CD14-positive monocyte (primary cell): ENCODE results near the gene MAP3K20. TPM values are rescaled to one million over a fixed set of nuclear protein-coding genes. Genes with fewer than 3 reads are reported as not detected.

ENCODE experiments used
- DNase-seq, 3 donors: peaks; one replicate each; pipeline ENCODE4 v3.0.0-alpha.2; 2011 to 2022
- H2AFZ ChIP-seq: 2 replicates; pipeline ENCODE4 v1.6.0; 2012; ENCODE audit warnings: mild to moderate bottlenecking, low read depth, low read length, inconsistent platforms; ENCODE audit not compliant: insufficient read depth, poor library complexity, severe bottlenecking
- H3K27ac ChIP-seq, 2 donors: 1 replicate in 1 of 2; 2 replicates in 1 of 2; pipeline ENCODE4 v1.5.1; 2012 to 2013; ENCODE audit warnings: low read length in 2 of 2, control low read depth in 1 of 2, inconsistent platforms in 1 of 2, low read depth in 1 of 2, mild to moderate bottlenecking in 1 of 2
- H3K27me3 ChIP-seq, 2 donors: one replicate each; pipeline versions ENCODE4 v1.6.0 to v1.6.1; 2011 to 2013; ENCODE audit warnings: low read length in 2 of 2; ENCODE audit not compliant: control insufficient read depth in 2 of 2, insufficient read depth in 2 of 2
- H3K36me3 ChIP-seq, 2 donors: replicated peaks in 1 of 2; 1 replicate in 1 of 2; 2 replicates in 1 of 2; pipeline versions ENCODE4 v1.5.1 to v1.6.1; 2012 to 2013; ENCODE audit warnings: low read length in 2 of 2, control low read depth in 1 of 2, inconsistent platforms in 1 of 2, mild to moderate bottlenecking in 1 of 2; ENCODE audit not compliant: insufficient read depth in 2 of 2, control insufficient read depth in 1 of 2
- H3K4me1 ChIP-seq, 2 donors: 1 replicate in 1 of 2; 2 replicates in 1 of 2; pipeline versions ENCODE4 v1.5.1 to v1.6.1; 2012 to 2013; ENCODE audit warnings: low read length in 2 of 2, control low read depth in 1 of 2, inconsistent platforms in 1 of 2, mild to moderate bottlenecking in 1 of 2, moderate library complexity in 1 of 2; ENCODE audit not compliant: insufficient read depth in 2 of 2, control insufficient read depth in 1 of 2
- H3K4me2 ChIP-seq: replicated peaks from 2 replicates; pipeline ENCODE3; 2012; ENCODE audit warnings: low read length, moderate library complexity, mild to moderate bottlenecking; ENCODE audit not compliant: poor library complexity, severe bottlenecking; ENCODE audit errors: extremely low read depth
- H3K4me3 ChIP-seq, 3 experiments: fragments of 200-600 bp in 1 of 3; sonication (generic) in 1 of 3; replicated peaks in 1 of 3; 1 replicate in 2 of 3; 2 replicates in 1 of 3; pipeline ENCODE4 v1.5.1; 2011 to 2013; ENCODE audit warnings: low read length in 3 of 3, mild to moderate bottlenecking in 3 of 3, control low read depth in 2 of 3, low read depth in 2 of 3, inconsistent platforms in 1 of 3, moderate library complexity in 1 of 3
- H3K79me2 ChIP-seq: 2 replicates; pipeline ENCODE4 v1.6.0; 2012; ENCODE audit warnings: mild to moderate bottlenecking, control low read depth, inconsistent platforms, low read length, moderate library complexity; ENCODE audit not compliant: insufficient read depth
- H3K9ac ChIP-seq: 2 replicates; pipeline ENCODE4 v1.6.0; 2017; ENCODE audit warnings: low read length, mild to moderate bottlenecking; ENCODE audit not compliant: insufficient read depth, poor library complexity, severe bottlenecking
- H3K9me3 ChIP-seq, 2 donors: replicated peaks in 1 of 2; 1 replicate in 1 of 2; 2 replicates in 1 of 2; pipeline versions ENCODE4 v1.5.1 to v1.6.1; 2012 to 2013; ENCODE audit warnings: low read length in 2 of 2, control low read depth in 1 of 2; ENCODE audit not compliant: control insufficient read depth in 1 of 2, insufficient read depth in 1 of 2
- H4K20me1 ChIP-seq: 2 replicates; pipeline ENCODE4 v1.6.0; 2012; ENCODE audit warnings: mild to moderate bottlenecking, low read length, control low read depth, moderate library complexity; ENCODE audit not compliant: insufficient read depth
- H3K27ac Mint-ChIP-seq, 7 donors: one replicate each; pipeline ENCODE4 v1.8.0; 2020; ENCODE audit warnings: mild to moderate bottlenecking in 7 of 7, mixed read lengths in 7 of 7, moderate library complexity in 6 of 7, inconsistent platforms in 2 of 7
- H3K27me3 Mint-ChIP-seq, 3 donors: one replicate each; pipeline ENCODE4 v1.8.0; 2021 to 2022; ENCODE audit warnings: low read depth in 3 of 3, mild to moderate bottlenecking in 3 of 3, mixed read lengths in 3 of 3, moderate library complexity in 3 of 3, inconsistent platforms in 1 of 3
- H3K36me3 Mint-ChIP-seq, 2 donors: one replicate each; pipeline ENCODE4 v1.8.0; 2020; ENCODE audit warnings: mixed read lengths in 2 of 2, inconsistent platforms in 1 of 2, mild to moderate bottlenecking in 1 of 2
- H3K4me1 Mint-ChIP-seq: one replicate; pipeline ENCODE4 v1.8.0; 2020; ENCODE audit warnings: mild to moderate bottlenecking, mixed read lengths
- H3K4me3 Mint-ChIP-seq, 2 donors: one replicate each; pipeline ENCODE4 v1.8.0; 2020; ENCODE audit warnings: mild to moderate bottlenecking in 2 of 2, mixed read lengths in 2 of 2, moderate library complexity in 1 of 2
- H3K9me3 Mint-ChIP-seq, 7 donors: one replicate each; pipeline ENCODE4 v1.8.0; 2020 to 2022; ENCODE audit warnings: mixed read lengths in 7 of 7, mild to moderate bottlenecking in 6 of 7, moderate library complexity in 6 of 7, inconsistent platforms in 2 of 7
- CTCF ChIP-seq: fragments of 200-600 bp; IDR thresholded peaks from one replicate; pipeline ENCODE4 v1.8.0; 2022; ENCODE audit warnings: antibody characterized with exemption, mild to moderate bottlenecking
- WGBS: methylation state at CpG from one replicate; pipeline ENCODE4 v1.1.5; 2013; ENCODE audit warnings: missing lambda C conversion rate; ENCODE audit not compliant: insufficient coverage; 5-methylcytosine and 5-hydroxymethylcytosine counted together
- intact Hi-C, 2 donors: fragments of 100-400 bp; cut with micrococcal nuclease; formaldehyde crosslinking; loops; one replicate each; pipeline versions ENCODE4 v1.15.0 to v1.15.1; 2023
- polyA plus RNA-seq, 3 donors: library from polyadenylated mRNA; depleted of rRNA in 1 of 3; unstranded in 2 of 3; stranded (reverse) in 1 of 3; fragments of 300-500 nt in 2 of 3; fragments of >200 nt in 1 of 3; fragmentation: Illumina TruSeq in 2 of 3; gene quantifications; 1 replicate in 2 of 3; 2 replicates in 1 of 3; pipeline ENCODE4 v1.2.3, GENCODE V29; 2012 to 2021

MAP3K20 gene
- polyA plus RNA-seq, 3 donors, result 14.3 to 30.7 (median 21.6) TPM

- no peaks in the 10 kb centered on the region for H4K20me1 ChIP-seq
- 100% methylated on average over 1 of the region's 4 CpGs for WGBS
- DNase-seq, result no peak
- Mint-ChIP-seq H3K9me3 (no peaks in the 10 kb centered on the region), H3K36me3 (peaks cover 17 to 25% of the 10 kb centered on the region in 2 donors), H3K27ac (no peak overlapping the region), H3K4me3 (no peak overlapping the region), H3K27me3 (no peaks in the 10 kb centered on the region), H3K4me1 (peaks cover 19% of the 10 kb centered on the region)
- H3K4me1 ChIP-seq, result peaks cover 12 to 16% of the 10 kb centered on the region in 2 donors
- H3K79me2 ChIP-seq, result no peaks in the 10 kb centered on the region
- no peak overlapping the region for H2AFZ ChIP-seq
- H3K4me3 ChIP-seq, result no peak overlapping the region
- intact Hi-C loops, result no loop called here
- no peak overlapping the region for H3K4me2 ChIP-seq
- no peaks in the 10 kb centered on the region for H3K9me3 ChIP-seq
- no peak for TF ChIP-seq CTCF
- H3K9ac ChIP-seq, result no peak overlapping the region
- no peaks in the 10 kb centered on the region for H3K27me3 ChIP-seq
- no peak overlapping the region for H3K27ac ChIP-seq
- peaks cover 0 to 25% of the 10 kb centered on the region in 2 donors for H3K36me3 ChIP-seq
These were observed 145.6 kb downstream of the MAP3K20 start for GRCh38 chr2:173221132-173221695.

GRCh38 chr2:173221937-173222594, 146.4 kb downstream of the MAP3K20 start:
- Mint-ChIP-seq H3K4me1 (peaks cover 14% of the 10 kb centered on the region), H3K27ac (no peak overlapping the region), H3K27me3 (no peaks in the 10 kb centered on the region), H3K36me3 (peaks cover 18 to 25% of the 10 kb centered on the region in 2 donors), H3K9me3 (no peaks in the 10 kb centered on the region), H3K4me3 (no peak overlapping the region)
- no peaks in the 10 kb centered on the region for H3K79me2 ChIP-seq
- no peak overlapping the region for H3K4me3 ChIP-seq
- intact Hi-C loops, result no loop called here
- DNase-seq, result no peak
- H4K20me1 ChIP-seq, result no peaks in the 10 kb centered on the region
- no peak for TF ChIP-seq CTCF
- H3K36me3 ChIP-seq, result peaks cover 0 to 28% of the 10 kb centered on the region in 2 donors
- H3K4me1 ChIP-seq, result peaks cover 12 to 13% of the 10 kb centered on the region in 2 donors
- H3K27me3 ChIP-seq, result no peaks in the 10 kb centered on the region
- H2AFZ ChIP-seq, result no peak overlapping the region
- WGBS, result no CpG with 5 or more reads among the region's 2 CpGs
- no peaks in the 10 kb centered on the region for H3K9me3 ChIP-seq
- no peak overlapping the region for H3K4me2 ChIP-seq
- H3K27ac ChIP-seq, result no peak overlapping the region
- H3K9ac ChIP-seq, result peak overlapping the region; percentile 2
